PC-9 (cell line): ENCODE results near the gene SYNRG. TPM values are rescaled to one million over a fixed set of nuclear protein-coding genes. Genes with fewer than 3 reads are reported as not detected.
A peak's percentile ranks its signal among the peaks of the same experiment; 100 is the strongest.

Experiments
- BruUV-seq: library from RNA; stranded (reverse); fragments of 400-500 nt; replicated peaks from 2 replicates; lab custom pipeline; 2021; lab: Mats Ljungman, UMichigan
- CTCF ChIA-PET: fragments of 300-600 bp; sonication (Branson Sonifier 250); formaldehyde crosslinking; loops from one replicate; lab custom pipeline; 2022; ENCODE audit warnings: antibody characterized with exemption; lab: Charles Lee
- POLR2A ChIA-PET: fragments of 300-600 bp; sonication (Branson Sonifier 250); formaldehyde crosslinking; loops from one replicate; lab custom pipeline; 2022; ENCODE audit warnings: antibody characterized with exemption; ENCODE audit not compliant: unreplicated experiment; lab: Charles Lee
- DNase-seq, 2 experiments: peaks; one replicate each; pipeline versions ENCODE4 v3.0.0 to v3.0.0-alpha.2; 2015 to 2022; ENCODE audit warnings: mixed read lengths in 1 of 2
- H2AFZ ChIP-seq: fragments of 200-600 bp; sonication (generic); 2 replicates; pipeline ENCODE4 v1.8.1; 2017; ENCODE audit warnings: antibody characterized with exemption
- H3F3A ChIP-seq: fragments of 200-600 bp; sonication (generic); 2 replicates; pipeline ENCODE4 v1.8.1; 2017; ENCODE audit warnings: antibody characterized with exemption, mild to moderate bottlenecking, low read depth; ENCODE audit not compliant: insufficient read depth
- H3K27ac ChIP-seq: fragments of 200-600 bp; sonication (generic); 2 replicates; pipeline ENCODE4 v1.6.1; 2016; ENCODE audit warnings: mixed run types
- H3K27me3 ChIP-seq: fragments of 200-600 bp; sonication (generic); 2 replicates; pipeline ENCODE4 v1.6.1; 2016; ENCODE audit warnings: low read depth, mixed run types; ENCODE audit not compliant: insufficient read depth
- H3K36me3 ChIP-seq: fragments of 200-600 bp; sonication (generic); 2 replicates; pipeline ENCODE4 v1.6.1; 2016; ENCODE audit warnings: low read depth, mixed run types
- H3K4me1 ChIP-seq: fragments of 200-600 bp; sonication (generic); replicated peaks from 2 replicates; pipeline ENCODE4 v1.6.1; 2016; ENCODE audit warnings: mixed run types; ENCODE audit not compliant: insufficient read depth
- H3K4me2 ChIP-seq: fragments of 200-600 bp; sonication (generic); 2 replicates; pipeline ENCODE4 v1.6.1; 2017; ENCODE audit warnings: mixed run types
- H3K4me3 ChIP-seq: fragments of 200-600 bp; sonication (generic); 2 replicates; pipeline ENCODE4 v1.6.1; 2016; ENCODE audit warnings: mixed run types
- H3K79me2 ChIP-seq: fragments of 200-600 bp; sonication (generic); 2 replicates; pipeline ENCODE4 v1.6.1; 2017; ENCODE audit warnings: low read depth, mixed run types
- H3K9me2 ChIP-seq: fragments of 200-600 bp; sonication (generic); 2 replicates; pipeline ENCODE4 v1.8.1; 2017; ENCODE audit warnings: mild to moderate bottlenecking; ENCODE audit not compliant: insufficient read depth
- H3K9me3 ChIP-seq: fragments of 200-600 bp; sonication (generic); 2 replicates; pipeline ENCODE4 v1.8.1; 2016; ENCODE audit warnings: low read depth; ENCODE audit not compliant: insufficient read depth
- H4K20me1 ChIP-seq: fragments of 200-600 bp; sonication (generic); 2 replicates; pipeline ENCODE4 v1.8.1; 2017; ENCODE audit not compliant: insufficient read depth
- CTCF ChIP-seq: fragments of 200-600 bp; sonication (generic); conservative IDR thresholded peaks from 2 replicates; pipeline ENCODE4 v1.6.1; 2017; ENCODE audit warnings: mixed run types, antibody characterized with exemption, mild to moderate bottlenecking, moderate library complexity
- EZH2 ChIP-seq: fragments of 200-600 bp; sonication (generic); IDR thresholded peaks from 2 replicates; pipeline ENCODE4 v1.8.0; 2017; ENCODE audit warnings: antibody characterized with exemption, low read depth
- intact Hi-C: fragments of 100-400 bp; cut with micrococcal nuclease; formaldehyde crosslinking; loops from one replicate; pipeline ENCODE4 v1.10.0; 2022; ENCODE audit not compliant: unreplicated experiment
- total RNA-seq: library from RNA; stranded (reverse); gene quantifications from 2 replicates; pipeline ENCODE4 v1.2.3, GENCODE V29; 2021

Gene SYNRG
- total RNA-seq, 1 experiment from 2014 or later: 28.9 TPM

- intact Hi-C loops: no loop called here
- no peaks in the 10 kb centered on the region for H4K20me1 ChIP-seq
- ChIA-PET POLR2A (no interaction called here), CTCF (no interaction called here)
- no peak overlapping the region for H3K4me2 ChIP-seq
- no peak overlapping the region for H3K27ac ChIP-seq
- H3F3A ChIP-seq: no peaks in the 10 kb centered on the region
- H3K27me3 ChIP-seq: no peaks in the 10 kb centered on the region
- H3K9me2 ChIP-seq: no peaks in the 10 kb centered on the region
- peaks cover 6% of the 10 kb centered on the region; the same call in 1 of the 2 replicates for H3K4me1 ChIP-seq
- peaks cover 13% of the 10 kb centered on the region; the same call in 1 of the 2 replicates for H3K36me3 ChIP-seq
- TF ChIP-seq CTCF (no peak), EZH2 (no peak)
- BruUV-seq: no TSS peak
- DNase-seq: no peak
- no peaks in the 10 kb centered on the region for H3K79me2 ChIP-seq
- H3K9me3 ChIP-seq: no peaks in the 10 kb centered on the region
- H3K4me3 ChIP-seq: no peak overlapping the region
- no peak overlapping the region for H2AFZ ChIP-seq
These were observed 63.7 kb downstream of the SYNRG start for GRCh38 chr17:37545486-37545885.

GRCh38 chr17:37543637-37544052, 65.6 kb downstream of the SYNRG start:
- Histone ChIP-seq H3K9me2 (no peaks in the 10 kb centered on the region), H3K36me3 (peaks cover 13% of the 10 kb centered on the region; the same call in 1 of the 2 replicates), H3K9me3 (no peaks in the 10 kb centered on the region), H3K27me3 (no peaks in the 10 kb centered on the region), H3F3A (no peaks in the 10 kb centered on the region), H3K4me3 (no peak overlapping the region), H3K4me1 (peaks cover 6% of the 10 kb centered on the region; the same call in 1 of the 2 replicates), H3K79me2 (no peaks in the 10 kb centered on the region), H2AFZ (no peak overlapping the region), H4K20me1 (no peaks in the 10 kb centered on the region), H3K4me2 (no peak overlapping the region), H3K27ac (no peak overlapping the region)
- ChIA-PET POLR2A (no interaction called here), CTCF (no interaction called here)
- BruUV-seq: no TSS peak
- no peak for DNase-seq
- intact Hi-C loops: no loop called here
- TF ChIP-seq CTCF (no peak), EZH2 (no peak)

GRCh38 chr17:37541880-37542660, 67.1 kb downstream of the SYNRG start:
- Histone ChIP-seq H3K9me3 (no peaks in the 10 kb centered on the region), H3K4me3 (no peak overlapping the region), H3F3A (no peaks in the 10 kb centered on the region), H2AFZ (no peak overlapping the region), H3K4me1 (peaks cover 6% of the 10 kb centered on the region; the same call in 1 of the 2 replicates), H3K4me2 (no peak overlapping the region), H3K79me2 (no peaks in the 10 kb centered on the region), H3K27me3 (no peaks in the 10 kb centered on the region), H3K27ac (peak overlapping the region; percentile 17; the same call in 1 of the 2 replicates), H4K20me1 (no peaks in the 10 kb centered on the region), H3K36me3 (peaks cover 13% of the 10 kb centered on the region; the same call in 1 of the 2 replicates), H3K9me2 (no peaks in the 10 kb centered on the region)
- CTCF ChIA-PET: interaction anchor here (0.6 kb wide), 1 partner anchor 28 kb away, joined by 9 read pairs; no protein-coding TSS in a partner anchor
- BruUV-seq: no TSS peak
- POLR2A ChIA-PET: no interaction called here
- TF ChIP-seq CTCF (no peak), EZH2 (no peak)
- no peak for DNase-seq
- intact Hi-C loops: no loop called here
